Mesothelial cell of epicardium (in vitro differentiated cells): ENCODE results near the gene PHYHIPL. TPM values are rescaled to one million over a fixed set of nuclear protein-coding genes. Genes with fewer than 3 reads are reported as not detected.

Experiments
- DNase-seq, 2 experiments: peaks; one replicate each; pipeline ENCODE4 v3.0.0; 2021; ENCODE audit warnings: low spot score in 2 of 2; ENCODE audit not compliant: unreplicated experiment in 2 of 2
- H3K27ac Mint-ChIP-seq: 2 replicates; pipeline ENCODE4 v1.8.0; 2021; ENCODE audit warnings: mixed read lengths
- H3K27me3 Mint-ChIP-seq: 2 replicates; pipeline ENCODE4 v1.8.0; 2021; ENCODE audit warnings: low read depth, mixed read lengths
- H3K36me3 Mint-ChIP-seq: 2 replicates; pipeline ENCODE4 v1.8.0; 2021; ENCODE audit warnings: mixed read lengths
- H3K4me1 Mint-ChIP-seq: 2 replicates; pipeline ENCODE4 v1.8.0; 2021; ENCODE audit warnings: mixed read lengths
- H3K4me3 Mint-ChIP-seq: 2 replicates; pipeline ENCODE4 v1.8.0; 2021; ENCODE audit warnings: mild to moderate bottlenecking, moderate library complexity, mixed read lengths
- H3K9me3 Mint-ChIP-seq: 2 replicates; pipeline ENCODE4 v1.8.0; 2021; ENCODE audit warnings: mixed read lengths
- CTCF ChIP-seq: fragments of 200-600 bp; sonication (generic); IDR thresholded peaks from one replicate; pipeline ENCODE4 v1.5.0; 2021; ENCODE audit warnings: antibody characterized with exemption; ENCODE audit not compliant: unreplicated experiment
- total RNA-seq: library from RNA; stranded (reverse); gene quantifications from 3 replicates; pipeline ENCODE4 v1.2.1, GENCODE V29; 2021

PHYHIPL gene
- total RNA-seq, 1 donor from 2014 or later, result 0.56 TPM

- H3K27me3 Mint-ChIP-seq, result peaks cover 49% of the 10 kb centered on the region
These were observed 20.9 kb upstream of the PHYHIPL start for GRCh38 chr10:59155556-59155955.

GRCh38 chr10:59167512-59167911 is 8.9 kb upstream of the PHYHIPL start:
- H3K27me3 Mint-ChIP-seq, result peaks cover 2% of the 10 kb centered on the region
- no peak for DNase-seq
- H3K27ac Mint-ChIP-seq, result no peak overlapping the region
- no peak for TF ChIP-seq CTCF
- peaks cover 32% of the 10 kb centered on the region for H3K9me3 Mint-ChIP-seq
- no peaks in the 10 kb centered on the region for H3K4me1 Mint-ChIP-seq
- no peaks in the 10 kb centered on the region for H3K36me3 Mint-ChIP-seq
- H3K4me3 Mint-ChIP-seq, result no peak overlapping the region

More at GRCh38 chr10:59155556-59155955, 20.9 kb upstream of the PHYHIPL start:
- H3K9me3 Mint-ChIP-seq, result no peaks in the 10 kb centered on the region
- no peak for TF ChIP-seq CTCF
- no peaks in the 10 kb centered on the region for H3K36me3 Mint-ChIP-seq
- H3K27ac Mint-ChIP-seq, result no peak overlapping the region
- no peak for DNase-seq
- H3K4me3 Mint-ChIP-seq, result no peak overlapping the region
- no peaks in the 10 kb centered on the region for H3K4me1 Mint-ChIP-seq

GRCh38 chr10:59172567-59172966 is 3.9 kb upstream of the PHYHIPL start:
- Mint-ChIP-seq H3K4me3 (no peak overlapping the region), H3K27me3 (peaks cover 38% of the 10 kb centered on the region), H3K4me1 (peaks cover 10% of the 10 kb centered on the region), H3K9me3 (peaks cover 24% of the 10 kb centered on the region), H3K27ac (no peak overlapping the region), H3K36me3 (no peaks in the 10 kb centered on the region)
- no peak for TF ChIP-seq CTCF
- no peak for DNase-seq

GRCh38 chr10:59173414-59173813 is 3.0 kb upstream of the PHYHIPL start:
- peaks cover 16% of the 10 kb centered on the region for H3K9me3 Mint-ChIP-seq
- H3K36me3 Mint-ChIP-seq, result no peaks in the 10 kb centered on the region
- peaks cover 39% of the 10 kb centered on the region for H3K27me3 Mint-ChIP-seq
- no peak for DNase-seq
- TF ChIP-seq CTCF, result no peak
- no peak overlapping the region for H3K27ac Mint-ChIP-seq
- H3K4me1 Mint-ChIP-seq, result peaks cover 10% of the 10 kb centered on the region
- no peak overlapping the region for H3K4me3 Mint-ChIP-seq

- no peak for TF ChIP-seq CTCF
- H3K4me1 Mint-ChIP-seq, result peaks cover 10% of the 10 kb centered on the region
- peaks cover 40% of the 10 kb centered on the region for H3K27me3 Mint-ChIP-seq
- peak overlapping the region; percentile 80 for H3K4me3 Mint-ChIP-seq
- H3K27ac Mint-ChIP-seq, result no peak overlapping the region
- H3K36me3 Mint-ChIP-seq, result no peaks in the 10 kb centered on the region
- no peaks in the 10 kb centered on the region for H3K9me3 Mint-ChIP-seq
- peak in 1 of 2 experiments; percentile 8 for DNase-seq
These were observed 754 bp upstream of the PHYHIPL start for GRCh38 chr10:59175538-59176240.
